Activated T-cell treated with anti-CD3 and anti-CD28 coated beads, Interleukin-2, amount 50 U/mL, for 1 hour (primary cell): ENCODE measurements around the gene TMCO4.

Experiments used
- DNase-seq: peaks from one replicate; pipeline ENCODE4 v3.0.0-alpha.2; 2020

The TMCO4 gene

DNA sequence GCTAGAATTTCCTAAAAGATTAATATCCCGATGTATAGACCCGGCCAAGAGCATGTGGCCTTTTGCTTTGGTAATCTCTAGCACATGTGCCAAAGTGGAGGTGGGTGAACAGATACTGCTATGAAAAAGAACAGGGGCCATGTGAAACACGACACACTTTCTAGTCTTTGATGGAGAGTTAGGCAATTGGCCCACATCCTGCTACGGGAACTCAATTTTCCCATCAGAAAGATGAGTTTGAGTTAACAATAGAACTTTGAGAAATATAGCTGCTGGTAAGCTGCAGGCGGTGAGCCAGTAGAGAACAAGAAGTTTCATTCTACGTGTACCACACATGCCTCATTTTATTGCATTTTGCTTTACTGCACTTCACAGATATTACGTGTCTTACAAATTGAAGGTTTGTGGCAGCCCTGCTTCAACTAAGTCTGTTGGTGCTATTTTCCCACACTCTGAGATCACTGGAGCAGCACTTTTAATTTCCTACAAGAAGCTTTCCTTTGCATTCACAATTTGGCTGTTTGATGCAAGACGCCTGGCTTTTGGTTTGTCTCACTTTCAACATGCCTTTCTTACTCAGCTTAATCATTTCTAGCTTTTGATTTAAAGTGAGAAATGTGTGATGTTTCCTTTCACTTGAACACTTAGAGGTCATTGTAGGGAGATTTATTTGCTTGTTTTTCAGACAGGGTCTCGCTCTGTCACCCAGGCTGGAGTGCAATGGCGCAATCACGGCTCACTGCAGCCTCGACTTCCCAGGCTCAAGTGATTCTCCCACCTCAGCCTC, 88.7 kb downstream of the TMCO4 start:
- DNase-seq: no peak

DNA sequence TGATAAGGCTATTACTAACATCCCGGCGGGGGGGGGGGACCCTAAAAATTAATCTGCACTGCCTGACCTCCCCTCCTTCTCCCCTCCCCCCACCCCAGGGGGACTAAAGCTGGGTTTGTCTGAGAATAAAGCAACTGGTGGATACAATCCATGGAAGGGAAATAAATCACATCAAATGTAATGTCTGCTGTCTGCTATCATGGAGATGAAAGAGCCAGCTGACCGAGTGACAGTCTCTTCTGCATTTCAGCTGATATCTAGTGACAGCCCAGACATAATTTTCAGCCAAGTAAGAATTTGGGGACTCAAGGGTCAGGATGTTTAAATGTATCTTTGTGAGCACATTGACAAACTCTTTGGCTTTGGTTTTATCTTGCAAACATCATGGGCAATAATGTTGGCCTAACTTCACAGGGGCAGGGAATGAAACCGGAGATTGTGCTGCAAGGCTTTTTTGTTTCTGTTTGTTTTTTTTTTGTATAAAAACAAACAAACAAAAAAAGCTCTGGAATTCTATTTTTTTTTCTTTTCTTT, 90.4 kb downstream of the TMCO4 start:
- DNase-seq: no peak

DNA sequence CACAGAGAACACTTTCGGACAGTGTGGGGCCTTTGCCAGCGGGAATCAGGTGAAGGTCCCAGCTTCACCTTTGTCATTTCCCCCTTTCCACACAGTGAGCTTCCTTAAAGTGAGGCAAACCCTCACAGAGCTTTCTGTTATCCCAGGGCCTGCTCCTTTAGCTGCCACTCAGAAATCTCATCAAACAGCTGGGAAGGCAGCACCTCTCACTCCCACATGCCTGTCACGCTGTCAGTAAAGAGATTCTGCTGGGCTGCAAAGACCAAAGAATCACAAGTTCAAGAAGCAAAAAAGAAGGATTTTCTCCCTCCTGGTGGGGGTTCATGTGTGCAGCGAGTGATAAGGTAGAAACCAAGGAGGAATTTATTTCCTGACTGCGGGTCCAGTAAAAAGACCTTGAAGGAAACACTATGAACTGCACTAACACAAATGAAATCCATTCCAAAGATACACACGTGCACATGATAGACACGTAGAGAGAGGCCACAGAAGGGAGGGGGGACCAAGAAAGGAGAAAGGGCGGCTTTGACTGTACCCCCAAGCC, 91.1 kb downstream of the TMCO4 start:
- no peak for DNase-seq

DNA sequence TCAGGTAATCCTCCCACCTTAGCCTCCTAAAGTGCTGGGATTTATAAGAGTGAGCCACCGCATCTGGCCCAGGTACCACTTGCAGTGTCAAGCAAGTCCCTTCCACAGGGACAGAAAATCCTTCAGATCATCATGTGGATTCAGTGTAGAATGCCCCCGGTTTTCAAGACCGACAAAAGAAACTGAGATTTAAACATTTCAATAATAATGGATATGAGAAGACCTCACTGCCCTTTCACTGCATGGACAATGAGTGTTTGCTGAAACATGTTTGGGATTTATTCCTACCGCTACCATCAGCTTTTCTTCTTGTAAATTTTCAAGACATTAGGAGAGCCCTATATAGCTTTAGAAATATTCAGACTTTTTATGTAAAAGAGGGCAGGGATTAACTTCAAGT, 93.6 kb downstream of the TMCO4 start:
- DNase-seq: no peak

DNA sequence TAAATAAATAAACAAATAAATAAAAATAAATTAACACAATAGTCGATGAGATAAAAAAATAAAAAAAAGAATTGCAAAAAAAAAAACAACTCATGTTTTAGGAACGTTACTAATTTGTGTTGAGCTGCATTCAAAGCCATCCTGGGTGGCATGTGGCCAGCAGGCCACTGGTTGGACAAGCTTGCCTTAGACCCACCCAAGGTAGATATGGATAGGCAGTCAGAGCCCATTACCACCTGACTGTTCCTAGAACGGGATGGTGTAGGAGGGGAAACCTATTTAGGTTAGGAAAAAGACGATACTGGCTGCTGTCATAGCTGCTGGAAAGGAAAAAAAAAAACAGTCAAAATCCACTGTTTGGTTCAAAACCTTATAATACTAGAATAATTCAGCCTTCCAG, 94.3 kb downstream of the TMCO4 start:
- DNase-seq: no peak

DNA sequence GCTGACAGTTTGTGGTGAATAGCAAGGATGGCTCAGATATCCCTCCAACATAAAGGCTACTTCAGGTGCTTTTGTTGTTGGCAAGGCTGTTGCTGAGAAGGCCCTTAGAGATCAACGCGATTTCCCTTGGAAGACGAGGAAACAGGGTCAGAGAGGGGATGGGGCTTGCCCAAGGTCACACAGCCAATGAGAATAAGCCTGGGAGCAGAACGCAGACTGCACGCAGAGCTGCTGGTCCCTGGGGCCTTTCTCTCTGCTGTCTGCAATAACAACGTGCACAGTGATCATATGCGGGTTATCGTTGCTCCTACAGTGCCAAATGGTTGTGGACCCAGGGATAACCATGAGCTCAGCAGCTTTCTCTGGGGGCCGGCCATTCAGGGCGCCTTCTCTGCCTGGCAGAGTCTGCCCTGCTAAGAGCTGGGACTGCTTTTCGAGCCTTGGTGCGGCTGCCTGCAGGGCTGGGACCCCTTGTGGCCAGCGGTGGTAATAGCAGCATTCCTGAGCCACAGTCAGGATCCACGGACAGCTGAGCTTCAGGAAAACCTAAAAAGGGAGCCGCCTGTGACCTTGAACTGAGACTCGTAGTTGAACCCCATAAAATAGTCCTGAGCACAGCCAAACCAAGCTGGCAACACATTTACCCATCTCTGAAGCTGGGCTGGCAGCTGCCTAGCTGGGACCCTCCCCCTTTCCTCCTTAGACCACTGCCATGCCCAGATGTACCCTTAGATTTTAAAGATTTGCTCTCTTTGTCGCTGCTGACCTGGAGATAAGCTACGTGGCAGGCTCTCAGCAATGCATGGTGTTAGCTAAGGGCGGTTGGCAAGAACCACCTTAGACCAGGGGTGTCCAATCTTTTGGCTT, 95.2 kb downstream of the TMCO4 start:
- DNase-seq: peak; percentile 68

DNA sequence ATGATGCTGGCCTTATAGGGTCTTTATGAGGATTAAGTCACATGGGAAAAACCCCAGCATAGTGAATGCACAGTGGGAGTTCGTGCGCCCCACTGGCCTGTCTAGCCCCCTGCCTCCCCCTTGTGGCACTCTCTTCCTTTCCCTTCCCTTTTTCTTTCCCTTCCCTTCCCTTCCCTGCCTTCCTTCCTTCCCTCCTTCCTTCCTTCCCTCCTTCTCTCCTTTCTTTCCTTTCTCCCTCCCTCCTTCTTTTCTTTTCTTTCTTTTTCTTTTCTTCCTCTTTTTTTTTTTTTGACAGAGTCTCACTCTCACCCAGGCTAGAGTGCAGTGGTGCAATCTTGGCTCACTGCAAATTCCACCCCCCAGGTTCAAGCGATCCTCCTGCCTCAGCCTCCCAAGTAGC, 96.4 kb downstream of the TMCO4 start:
- no peak for DNase-seq

DNA sequence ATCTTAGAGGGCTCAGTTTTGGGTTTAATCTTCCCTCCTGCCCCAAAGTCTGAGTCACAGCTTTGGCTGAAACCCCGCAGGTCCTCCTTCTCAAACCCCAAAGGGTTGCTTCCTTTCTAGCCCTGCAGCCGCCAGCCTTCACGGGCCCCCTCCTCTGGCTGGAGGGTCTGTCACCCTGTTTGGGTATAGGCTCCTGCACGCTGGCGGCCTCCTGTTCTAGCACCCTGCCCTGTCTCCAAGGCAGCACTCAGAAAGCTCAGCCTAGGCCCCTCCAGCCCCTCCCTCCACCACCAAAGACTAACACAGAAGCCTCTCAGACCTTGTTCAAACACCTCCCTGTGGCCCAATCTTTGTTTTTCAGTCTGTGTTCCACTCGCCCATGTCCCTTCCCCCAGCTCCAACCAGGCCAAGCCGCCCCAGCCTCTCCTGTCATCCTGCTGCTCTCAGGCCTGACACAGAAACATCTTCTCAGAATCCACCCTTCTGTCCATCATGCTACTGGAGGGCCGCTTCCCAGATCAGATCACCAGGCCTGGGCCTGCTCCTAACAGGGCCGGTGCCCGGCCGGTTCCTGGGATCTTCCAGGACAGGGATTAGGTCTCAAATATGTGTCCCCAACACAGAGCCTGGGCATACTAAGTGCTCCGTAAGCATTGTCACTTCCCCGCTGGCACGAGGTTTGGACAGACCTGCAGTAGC, 99.5 kb downstream of the TMCO4 start:
- DNase-seq: no peak

DNA sequence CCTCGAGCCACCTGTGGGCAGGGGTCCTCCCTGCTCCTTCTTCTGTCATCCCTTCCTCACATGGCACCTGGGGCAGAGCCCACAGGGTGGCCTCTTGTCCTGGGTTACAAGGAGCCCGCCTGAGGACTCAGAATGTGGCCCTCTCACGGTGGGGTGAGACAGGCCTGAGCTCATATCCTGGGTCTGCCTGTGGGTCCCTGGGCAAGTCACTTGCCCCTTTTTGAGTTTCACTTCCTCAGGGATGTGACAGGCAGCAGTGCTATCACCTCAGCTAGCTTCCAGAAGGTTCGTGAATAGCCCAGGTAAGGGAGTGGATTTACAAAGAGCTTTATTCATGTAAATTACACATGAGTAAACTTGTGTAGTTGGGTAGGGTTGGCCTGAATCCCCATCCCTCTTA, 101.5 kb downstream of the TMCO4 start:
- DNase-seq: no peak

DNA sequence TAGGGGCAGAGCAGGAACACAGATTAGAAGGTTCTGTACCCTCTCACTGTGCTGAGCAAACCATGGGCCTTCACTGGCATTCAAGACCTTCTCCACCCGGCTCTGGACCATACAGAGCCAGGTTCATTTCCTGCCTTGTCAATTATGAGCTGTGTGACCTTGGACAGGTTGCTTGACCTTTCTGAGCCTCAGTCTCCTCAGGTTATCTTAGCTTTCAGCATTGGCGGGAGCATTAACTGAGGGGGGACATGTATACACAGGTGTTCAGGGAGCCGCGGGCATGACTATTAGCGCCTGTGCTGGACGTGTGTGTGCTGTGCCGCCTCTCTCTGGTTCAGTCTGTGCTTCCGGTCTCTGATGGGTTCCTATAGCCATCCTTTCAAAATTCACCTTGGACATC, 102.9 kb downstream of the TMCO4 start:
- no peak for DNase-seq

DNA sequence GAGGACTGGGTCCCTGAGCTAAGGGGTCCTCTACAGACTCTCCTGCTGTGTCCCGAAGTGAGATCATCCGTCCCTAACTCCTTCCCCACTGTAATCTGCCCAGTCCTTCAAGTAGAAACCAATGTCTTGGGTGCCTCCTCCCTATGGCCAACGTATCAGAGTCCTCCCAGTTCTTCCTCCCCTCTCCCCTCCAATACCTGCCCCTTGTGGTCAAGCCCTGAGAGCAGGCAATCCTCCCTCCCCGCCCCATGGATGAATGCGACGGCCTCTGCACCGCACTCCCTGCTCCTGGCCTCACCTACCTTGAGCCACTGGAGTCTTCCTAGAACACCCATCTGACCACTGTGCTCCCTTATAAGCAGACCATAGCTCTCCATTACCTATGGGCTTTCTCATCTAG, 103.9 kb downstream of the TMCO4 start:
- DNase-seq: no peak

DNA sequence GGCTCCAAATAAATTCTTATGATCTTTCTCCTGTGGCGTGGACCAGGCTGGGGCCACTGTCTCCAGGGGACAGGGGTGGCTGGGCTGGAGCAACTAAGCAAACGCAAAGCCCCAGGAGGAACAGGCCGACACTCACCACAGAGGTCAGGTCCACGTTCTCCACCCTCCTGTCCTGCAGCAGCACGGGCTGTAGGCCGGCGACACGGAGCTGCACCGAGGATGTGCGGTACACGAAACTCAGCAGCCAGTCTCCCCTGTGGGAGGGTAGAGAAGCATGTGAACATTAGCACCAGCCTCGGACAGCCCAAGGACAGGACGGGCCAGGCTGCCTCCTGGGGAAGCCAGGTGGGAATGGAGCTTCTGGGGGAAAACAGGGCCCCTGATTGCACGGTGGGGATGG, 105.4 kb downstream of the TMCO4 start:
- DNase-seq: no peak

DNA sequence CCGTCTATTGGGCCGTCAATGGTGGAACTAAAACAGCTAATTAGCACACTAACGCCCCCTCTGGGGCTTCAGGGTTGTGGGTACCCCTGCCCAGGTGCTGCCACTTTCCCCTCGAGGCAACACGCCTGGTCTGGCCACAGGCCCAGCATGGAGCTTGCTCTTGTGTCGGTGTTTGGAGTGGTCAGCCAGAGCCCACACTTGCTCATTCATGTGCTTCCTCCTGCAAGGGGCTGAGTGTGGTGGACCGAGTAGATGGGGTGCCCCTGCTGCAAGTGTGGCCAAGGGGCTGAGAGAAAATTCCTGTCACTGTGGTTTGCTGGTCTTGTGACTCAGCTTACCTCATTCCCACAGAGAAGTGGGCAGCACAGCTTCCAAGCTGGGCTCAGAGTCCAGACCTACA, 109.4 kb downstream of the TMCO4 start:
- DNase-seq: no peak

DNA sequence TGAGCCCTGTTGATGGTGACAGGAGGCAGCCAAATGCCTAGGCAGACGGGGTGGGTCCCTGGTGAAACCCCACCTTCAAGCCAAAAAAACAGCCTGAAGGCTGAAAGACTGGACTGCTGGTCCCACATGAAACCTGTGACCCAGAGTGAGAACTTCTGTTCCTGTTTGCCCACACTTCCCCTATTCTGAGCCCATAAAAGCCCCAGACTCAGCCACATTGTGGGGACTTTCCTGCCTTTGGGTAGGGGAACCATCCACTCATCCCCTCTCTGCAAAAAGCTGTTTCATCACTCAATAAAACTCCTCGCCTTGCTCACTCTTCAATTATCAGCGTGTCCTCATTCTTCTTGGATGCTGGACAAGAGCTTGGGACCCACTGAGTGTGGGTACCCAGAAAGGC, 109.9 kb downstream of the TMCO4 start:
- DNase-seq: no peak

DNA sequence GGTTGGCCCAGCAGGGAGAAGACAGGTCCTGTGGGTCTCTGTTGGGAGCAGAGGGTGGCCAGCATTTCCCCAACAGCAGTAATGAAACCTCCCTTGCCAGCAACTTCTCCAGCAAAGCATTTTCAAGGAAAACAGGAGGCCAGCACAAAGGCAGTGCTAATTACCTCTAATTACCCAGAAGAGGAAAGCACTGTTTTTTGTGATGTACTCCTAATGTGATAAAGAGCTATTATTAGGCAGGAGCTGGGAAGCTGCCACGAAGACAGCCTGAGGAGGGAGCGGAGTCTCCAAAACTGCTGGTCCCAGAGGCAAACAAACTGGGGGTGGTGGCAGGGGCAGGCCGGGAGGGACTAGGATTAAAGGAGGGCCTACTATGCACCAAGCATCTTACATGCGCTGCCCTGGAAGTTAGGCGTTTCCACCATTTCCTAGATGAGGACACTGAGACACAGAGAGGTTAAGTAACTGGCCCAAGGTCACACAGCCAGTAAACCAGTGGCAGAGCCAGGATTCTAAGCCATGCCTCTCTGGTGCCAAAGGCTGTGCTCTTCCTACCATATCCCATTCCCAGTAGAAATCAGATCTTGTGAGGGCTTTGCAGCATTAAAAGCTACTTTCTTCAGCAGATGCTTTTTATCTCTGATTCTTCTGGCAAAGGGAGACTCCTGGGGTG, 110.5 kb downstream of the TMCO4 start:
- DNase-seq: no peak

DNA sequence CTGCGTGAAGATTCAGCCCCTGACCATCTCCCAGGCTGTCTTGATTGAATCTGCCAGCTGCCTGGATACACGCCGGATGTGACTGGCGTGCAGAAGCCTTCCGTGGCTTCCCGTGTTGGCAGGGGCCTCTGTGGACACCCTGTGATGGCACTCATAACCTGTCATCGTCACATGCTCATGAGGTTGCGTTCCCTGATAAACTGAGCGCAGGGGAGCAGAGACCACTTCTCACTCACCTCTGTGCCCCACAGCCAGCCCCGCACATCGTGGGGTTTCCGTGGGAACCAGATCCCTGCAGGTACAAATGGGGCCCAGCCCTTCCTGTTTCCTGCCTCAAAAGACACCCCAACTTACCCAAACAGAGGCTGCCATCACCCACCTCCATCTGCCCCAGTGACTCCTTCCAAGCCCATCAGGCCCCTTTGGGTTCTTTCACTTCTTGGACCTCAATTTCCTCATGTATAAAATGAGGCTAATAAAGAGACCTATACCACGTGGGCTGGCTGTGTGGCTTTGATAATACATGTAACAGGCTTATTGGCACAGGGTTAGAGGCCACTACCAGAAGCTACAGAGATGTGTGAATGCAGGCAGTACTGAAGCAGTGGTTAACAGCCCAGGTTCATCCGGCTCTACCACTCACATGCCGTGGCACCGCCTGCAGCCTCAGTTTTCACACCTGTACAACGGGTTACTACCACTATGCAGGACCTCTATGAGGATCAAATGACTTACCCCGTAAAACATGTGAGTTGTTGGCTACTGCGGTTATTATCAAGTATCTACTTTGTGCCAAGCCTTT, 111.5 kb downstream of the TMCO4 start:
- peak; percentile 29 for DNase-seq

DNA sequence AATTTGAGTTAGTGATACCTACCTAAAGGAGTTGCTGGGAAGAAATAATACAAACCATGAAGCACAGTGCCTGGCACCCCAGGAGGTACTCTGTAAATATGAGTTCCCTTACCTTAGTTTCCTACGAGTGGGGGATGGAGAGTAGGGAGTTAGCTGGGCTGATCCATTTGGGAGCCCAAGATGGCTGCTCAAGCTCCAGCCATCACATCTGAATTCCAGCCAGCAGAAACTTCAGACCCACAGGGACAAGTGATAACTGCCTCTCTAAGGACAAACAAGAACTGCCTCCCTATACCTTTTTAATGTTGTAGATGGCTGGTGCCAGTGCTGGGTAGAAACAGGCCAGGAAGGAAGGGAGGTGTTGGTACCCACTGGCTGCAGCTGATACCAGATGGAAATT, 112.3 kb downstream of the TMCO4 start:
- DNase-seq: no peak

DNA sequence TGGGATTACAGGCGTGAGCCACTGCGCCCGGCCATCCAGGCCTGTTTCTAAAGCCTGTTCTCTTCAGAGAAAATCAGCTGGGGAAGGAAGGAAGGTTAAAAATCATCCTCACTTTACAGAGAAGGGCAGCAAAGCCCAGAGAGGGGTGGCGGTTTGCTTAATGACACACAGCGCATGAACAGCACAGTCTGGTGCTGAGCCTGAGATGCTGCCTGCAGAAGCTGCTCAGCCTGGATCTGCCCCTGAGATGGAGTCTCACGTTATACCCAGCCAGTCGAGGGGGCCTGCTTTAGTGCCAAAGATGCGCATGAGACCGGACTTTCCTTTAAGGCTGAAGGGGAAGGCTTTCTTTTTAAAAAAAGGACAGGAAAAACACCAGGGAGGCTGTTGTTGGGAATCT, 113.7 kb downstream of the TMCO4 start:
- DNase-seq: no peak

DNA sequence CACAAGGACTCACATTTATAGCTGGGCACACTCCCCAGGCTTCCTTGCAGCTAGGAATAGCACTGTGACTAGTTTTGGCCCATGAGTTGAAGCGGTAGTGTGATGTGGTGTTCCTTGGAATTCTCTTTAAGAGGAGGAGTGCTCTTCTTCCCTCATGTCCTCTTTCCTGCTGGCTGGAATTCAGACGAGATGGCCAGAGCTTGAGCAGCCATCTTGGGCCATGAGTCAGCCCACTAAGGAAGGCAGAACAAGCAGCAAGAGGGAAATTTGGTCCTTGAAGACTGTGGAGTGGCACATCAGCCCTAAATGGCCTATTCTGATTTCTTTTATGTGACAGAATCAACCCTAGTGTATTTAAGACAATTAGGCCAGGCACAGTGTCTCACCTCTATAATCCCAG, 115.0 kb downstream of the TMCO4 start:
- no peak for DNase-seq

DNA sequence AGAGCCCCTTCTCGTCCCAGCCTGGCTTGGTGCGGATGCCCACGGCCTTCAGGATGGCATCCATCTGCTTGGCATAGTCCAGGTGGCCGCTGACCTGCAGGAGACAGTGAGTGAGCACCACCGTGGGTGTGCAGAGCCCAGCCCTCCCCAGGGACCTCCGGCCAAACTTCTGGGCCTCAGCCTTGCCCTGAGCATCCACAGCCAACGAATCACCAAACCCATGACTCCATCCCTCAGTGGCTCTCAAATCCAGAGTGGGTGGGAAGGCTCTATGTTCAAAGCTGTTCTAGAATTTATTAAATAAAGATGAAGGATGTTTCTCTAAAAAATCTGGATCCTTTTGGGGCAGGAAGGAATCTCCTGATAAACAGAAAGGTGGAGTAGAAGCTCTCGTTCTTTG, 116.4 kb downstream of the TMCO4 start:
- no peak for DNase-seq

DNA sequence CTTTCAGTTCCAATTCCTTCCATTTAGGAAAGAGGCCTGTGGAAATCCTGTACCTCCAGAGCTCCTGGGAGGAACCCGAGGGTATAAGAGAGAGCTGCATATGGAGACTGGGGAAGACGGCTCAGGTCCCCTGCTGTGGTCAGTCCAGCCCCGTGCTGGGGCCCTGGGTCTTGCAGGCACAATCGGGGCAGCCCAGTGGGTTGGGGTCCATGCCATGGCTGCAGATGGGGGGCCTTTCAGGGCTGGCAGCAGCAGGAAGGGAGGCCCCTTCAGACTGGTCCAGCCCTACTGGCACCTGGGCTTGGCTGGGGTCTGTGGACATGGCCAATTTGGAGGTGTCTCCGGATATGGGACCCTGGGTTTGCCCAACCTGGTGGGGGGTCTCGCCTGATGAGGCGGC, 116.8 kb downstream of the TMCO4 start:
- DNase-seq: no peak

DNA sequence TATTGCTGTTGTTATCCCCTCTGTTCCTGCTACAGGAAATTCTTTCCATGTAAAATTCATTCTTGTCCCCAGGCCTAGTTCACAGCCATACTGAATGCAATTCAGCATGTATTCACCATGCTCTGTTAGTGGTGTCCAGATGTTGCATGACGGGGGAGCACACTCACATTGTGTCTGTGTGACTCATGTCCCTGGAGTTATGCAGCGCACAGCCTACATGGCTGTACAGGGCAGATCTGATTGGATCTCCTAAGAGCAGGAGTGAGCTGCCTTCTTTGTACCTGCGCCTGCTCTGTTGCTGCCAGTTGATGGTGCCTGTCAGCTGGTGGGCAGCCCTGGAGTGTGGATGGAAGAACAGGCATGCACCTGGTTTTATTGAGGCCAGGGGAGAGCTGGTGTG, 117.5 kb downstream of the TMCO4 start:
- DNase-seq: no peak
